CD8-positive, alpha-beta memory T cell (primary cell): ENCODE results near the gene GMPPB. TPM values are rescaled to one million over a fixed set of nuclear protein-coding genes. Genes with fewer than 3 reads are reported as not detected.

Experiments
- CTCF ChIA-PET: fragments of 350-600 bp; sonication (Branson Sonifier 250); formaldehyde crosslinking; loops from one replicate; lab custom pipeline; 2021; ENCODE audit warnings: antibody characterized with exemption; lab: Charles Lee
- POLR2A ChIA-PET: fragments of 350-600 bp; sonication (Branson Sonifier 250); formaldehyde crosslinking; loops from one replicate; lab custom pipeline; 2021; ENCODE audit warnings: antibody characterized with exemption; lab: Charles Lee
- DNase-seq, 5 donors: peaks; one replicate each; pipeline versions ENCODE4 v3.0.0 to v3.0.0-alpha.2; 2020 to 2022; ENCODE audit warnings: mixed read lengths in 1 of 5
- H3K27ac ChIP-seq: one replicate; pipeline ENCODE4 v1.7.0; 2013; ENCODE audit warnings: low read depth, mild to moderate bottlenecking, low read length, moderate library complexity
- H3K27me3 ChIP-seq: 2 replicates; pipeline ENCODE4 v1.7.0; 2013; ENCODE audit warnings: low read length, mild to moderate bottlenecking; ENCODE audit not compliant: insufficient read depth, poor library complexity, severe bottlenecking
- H3K36me3 ChIP-seq: 2 replicates; pipeline ENCODE4 v1.7.0; 2013; ENCODE audit warnings: mild to moderate bottlenecking, low read length, moderate library complexity; ENCODE audit not compliant: insufficient read depth
- H3K4me1 ChIP-seq: 2 replicates; pipeline ENCODE4 v1.7.0; 2013; ENCODE audit warnings: mild to moderate bottlenecking, low read length, moderate library complexity; ENCODE audit not compliant: insufficient read depth
- H3K4me3 ChIP-seq: 2 replicates; pipeline ENCODE4 v1.7.0; 2013; ENCODE audit warnings: mild to moderate bottlenecking, low read length
- H3K9me3 ChIP-seq: 2 replicates; pipeline ENCODE4 v1.7.0; 2013; ENCODE audit warnings: mild to moderate bottlenecking, low read length
- H3K27ac Mint-ChIP-seq, 8 donors: one replicate each; pipeline ENCODE4 v1.8.0; 2020 to 2021; ENCODE audit warnings: mixed read lengths in 8 of 8, mild to moderate bottlenecking in 6 of 8, inconsistent platforms in 3 of 8, moderate library complexity in 3 of 8
- H3K27me3 Mint-ChIP-seq, 2 donors: one replicate each; pipeline ENCODE4 v1.8.0; 2020 to 2021; ENCODE audit warnings: mixed read lengths in 2 of 2, mild to moderate bottlenecking in 1 of 2, moderate library complexity in 1 of 2
- H3K36me3 Mint-ChIP-seq, 3 donors: one replicate each; pipeline ENCODE4 v1.8.0; 2020 to 2021; ENCODE audit warnings: mixed read lengths in 3 of 3, inconsistent platforms in 1 of 3, mild to moderate bottlenecking in 1 of 3
- H3K4me1 Mint-ChIP-seq, 3 donors: one replicate each; pipeline ENCODE4 v1.8.0; 2020 to 2021; ENCODE audit warnings: mixed read lengths in 3 of 3, inconsistent platforms in 1 of 3, mild to moderate bottlenecking in 1 of 3
- H3K4me3 Mint-ChIP-seq, 7 donors: one replicate each; pipeline ENCODE4 v1.8.0; 2020 to 2021; ENCODE audit warnings: mixed read lengths in 7 of 7, mild to moderate bottlenecking in 6 of 7, moderate library complexity in 4 of 7, inconsistent platforms in 2 of 7
- H3K9me3 Mint-ChIP-seq, 5 donors: one replicate each; pipeline ENCODE4 v1.8.0; 2020 to 2022; ENCODE audit warnings: mixed read lengths in 5 of 5, mild to moderate bottlenecking in 3 of 5, moderate library complexity in 2 of 5, inconsistent platforms in 1 of 5
- polyA plus RNA-seq: library from polyadenylated mRNA; unstranded; fragments of 300-500 nt; fragmentation: Illumina TruSeq; gene quantifications from one replicate; pipeline ENCODE4 v1.2.3, GENCODE V29; 2021
- total RNA-seq, 2 experiments: library from RNA; stranded (reverse); gene quantifications; one replicate each; pipeline ENCODE4 v1.2.3, GENCODE V29; 2021

The GMPPB gene
- total and polyA plus RNA-seq, 3 experiments from 2014 or later, result 24.6 to 53.8 (median 52.6) TPM

DNA sequence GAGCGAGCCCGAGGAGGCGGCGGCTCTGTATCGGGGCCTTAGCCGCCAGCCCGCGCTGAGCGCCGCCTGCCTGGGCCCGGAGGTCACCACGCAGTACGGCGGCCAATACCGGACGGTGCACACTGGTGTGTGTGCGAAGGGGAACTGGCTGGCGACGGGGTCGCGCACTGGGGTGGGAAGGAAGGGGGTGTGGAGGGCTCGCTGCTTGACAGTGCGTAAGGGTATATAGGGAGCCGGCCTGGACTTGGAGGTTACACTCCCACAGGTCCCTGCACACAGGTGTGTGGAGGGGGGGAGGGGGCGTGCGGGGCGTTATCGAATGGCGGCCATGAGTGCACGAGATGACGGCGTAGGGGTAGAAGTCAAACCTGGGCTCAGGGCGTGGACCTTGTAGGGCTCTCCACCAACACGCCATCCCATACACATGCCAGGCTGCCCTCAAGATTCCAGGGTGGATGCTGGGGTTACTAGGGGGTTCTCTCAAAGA is 49.2 kb downstream of the GMPPB start:
- Mint-ChIP-seq H3K27me3 (no peaks in the 10 kb centered on the region), H3K36me3 (peaks cover 3 to 50% (median 4%) of the 10 kb centered on the region in 3 donors), H3K4me1 (peaks cover 30 to 50% (median 38%) of the 10 kb centered on the region in 3 donors), H3K4me3 (peak overlapping the region; percentile 93 to 99 (median 94)), H3K9me3 (no peaks in the 10 kb centered on the region), H3K27ac (peak overlapping the region; percentile 9 to 97 (median 76))
- Histone ChIP-seq H3K4me3 (peak overlapping the region; percentile 84), H3K27ac (peak overlapping the region; percentile 80), H3K4me1 (peaks cover 29% of the 10 kb centered on the region), H3K9me3 (no peaks in the 10 kb centered on the region), H3K36me3 (peaks cover 41% of the 10 kb centered on the region), H3K27me3 (no peaks in the 10 kb centered on the region)
- ChIA-PET POLR2A (no interaction called here), CTCF (interaction anchor here (4.3 kb wide), 1 partner anchor 135 kb away, joined by 21 read pairs; no protein-coding TSS in a partner anchor)
- DNase-seq, result peak in 1 of 5 donors; percentile 63

DNA sequence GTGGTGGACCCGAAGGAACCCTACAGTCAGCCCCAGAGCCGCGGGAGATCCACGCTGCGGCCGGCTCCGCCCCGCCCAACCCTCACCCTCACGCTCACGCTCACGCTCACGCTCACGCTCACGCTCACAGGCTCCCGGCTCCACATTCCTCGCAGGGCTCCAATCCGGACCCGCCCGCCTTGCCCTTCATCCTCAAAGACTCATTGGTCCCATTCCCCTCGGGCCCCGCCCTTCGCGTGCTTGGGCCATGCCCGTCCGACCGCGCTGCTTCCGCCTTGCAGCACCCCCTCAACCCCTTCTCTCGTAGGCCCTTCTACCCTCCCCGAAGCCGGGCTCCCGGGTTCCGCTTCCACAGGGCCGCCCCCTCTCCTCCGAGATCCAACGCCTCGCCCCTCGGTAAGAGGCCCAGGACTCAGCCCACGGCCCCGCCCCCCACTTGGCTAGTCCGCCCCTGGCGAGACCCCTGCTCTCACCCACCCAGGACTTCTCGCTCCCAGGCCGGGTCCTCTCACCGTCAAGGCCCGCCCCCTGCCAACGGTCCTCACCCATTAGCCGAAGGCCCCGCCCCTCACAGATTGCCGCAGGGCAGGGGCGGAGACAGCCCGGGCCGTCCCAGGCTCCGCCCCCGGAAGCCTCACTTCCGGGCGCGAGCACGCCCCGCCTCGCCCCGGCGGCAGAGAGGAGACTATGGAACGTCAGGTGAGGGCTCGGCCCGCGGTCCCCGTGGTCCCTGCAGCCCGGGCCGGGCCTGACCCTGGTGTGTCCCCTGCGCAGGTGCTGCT is 49.8 kb downstream of the GMPPB start, which contains the start of gene APEH:
TSS of gene APEH (plus strand) at position 637 of the 782 bp plus-strand sequence. CDS start at position 688, 51 bp downstream.
- no peaks in the 10 kb centered on the region for H3K9me3 ChIP-seq
- peak within 1 kb of the TSS; percentile 93 to 99 (median 94) for H3K4me3 Mint-ChIP-seq
- peak within 1 kb of the TSS; percentile 84 for H3K4me3 ChIP-seq
- H3K27ac Mint-ChIP-seq, result peak within 1 kb of the TSS; percentile 94 to 99 (median 96)
- H3K27ac ChIP-seq, result peak within 1 kb of the TSS; percentile 80
- peaks cover 29% of the 10 kb centered on the region for H3K4me1 ChIP-seq
- H3K9me3 Mint-ChIP-seq, result no peaks in the 10 kb centered on the region
- ChIA-PET POLR2A (interaction anchor here (3.3 kb wide), 1 partner anchor 134 kb away, joined by 28 read pairs; no protein-coding TSS in a partner anchor), CTCF (interaction anchor here (0.7 to 4.3 kb wide), 3 partner anchors 119 to 136 kb away, joined by 3 to 185 read pairs (median 21); partner anchors contain the start of gene BSN)
- no peaks in the 10 kb centered on the region for H3K27me3 ChIP-seq
- peaks cover 35% of the 10 kb centered on the region for H3K36me3 ChIP-seq
- peaks cover 30 to 50% (median 38%) of the 10 kb centered on the region in 3 donors for H3K4me1 Mint-ChIP-seq
- H3K27me3 Mint-ChIP-seq, result no peaks in the 10 kb centered on the region
- peaks cover 3 to 44% (median 4%) of the 10 kb centered on the region in 3 donors for H3K36me3 Mint-ChIP-seq
- peak; percentile 94 to 99 (median 96) for DNase-seq

DNA sequence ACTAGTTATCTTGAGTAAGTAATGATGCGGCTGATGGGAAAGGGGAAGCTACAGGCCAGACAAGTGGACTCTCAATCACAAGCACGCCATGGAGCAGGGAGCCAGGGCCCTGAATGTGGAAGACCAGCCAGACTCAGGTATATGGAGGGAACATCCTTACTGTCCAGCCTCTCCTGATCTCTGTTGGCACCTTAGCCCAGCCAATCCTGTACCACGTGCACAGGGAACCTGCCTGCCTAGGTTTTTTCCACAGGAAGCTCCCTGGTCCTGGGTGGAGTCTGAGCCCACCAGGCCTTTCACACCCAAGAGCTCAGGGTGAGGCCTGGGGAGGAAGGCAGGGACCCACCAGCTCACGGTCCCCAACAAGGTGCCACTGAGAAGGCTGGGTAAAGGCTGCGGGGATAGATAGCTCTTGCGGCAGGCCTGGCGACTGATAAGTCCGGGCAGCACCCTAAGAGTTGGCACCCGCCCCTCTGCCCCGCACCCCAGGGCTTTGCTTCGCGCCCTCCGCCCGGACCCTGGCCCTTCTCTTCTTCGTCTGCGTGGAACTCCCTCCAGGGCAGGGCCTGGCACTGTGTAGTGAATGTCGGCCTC is 50.5 kb downstream of the GMPPB start:
- ChIA-PET POLR2A (interaction anchor here (0.7 to 3.3 kb wide), 2 partner anchors 133 to 774 kb away, joined by 3 to 28 read pairs; no protein-coding TSS in a partner anchor), CTCF (interaction anchor here (0.7 to 3.3 kb wide), 3 partner anchors 119 to 202 kb away, joined by 3 to 185 read pairs (median 3); partner anchors contain the start of gene BSN)
- no peaks in the 10 kb centered on the region for H3K27me3 Mint-ChIP-seq
- Histone ChIP-seq H3K9me3 (no peaks in the 10 kb centered on the region), H3K27me3 (no peaks in the 10 kb centered on the region), H3K36me3 (peaks cover 28% of the 10 kb centered on the region), H3K27ac (peak overlapping the region; percentile 80), H3K4me1 (peaks cover 29% of the 10 kb centered on the region), H3K4me3 (peak overlapping the region; percentile 84)
- H3K4me1 Mint-ChIP-seq, result peaks cover 30 to 50% (median 37%) of the 10 kb centered on the region in 3 donors
- DNase-seq, result peak in 1 of 5 donors; percentile 6
- no peaks in the 10 kb centered on the region for H3K9me3 Mint-ChIP-seq
- peak overlapping the region; percentile 93 to 99 (median 94) for H3K4me3 Mint-ChIP-seq
- H3K27ac Mint-ChIP-seq, result peak overlapping the region; percentile 94 to 99 (median 96)
- H3K36me3 Mint-ChIP-seq, result peaks cover 2 to 38% (median 3%) of the 10 kb centered on the region in 3 donors

DNA sequence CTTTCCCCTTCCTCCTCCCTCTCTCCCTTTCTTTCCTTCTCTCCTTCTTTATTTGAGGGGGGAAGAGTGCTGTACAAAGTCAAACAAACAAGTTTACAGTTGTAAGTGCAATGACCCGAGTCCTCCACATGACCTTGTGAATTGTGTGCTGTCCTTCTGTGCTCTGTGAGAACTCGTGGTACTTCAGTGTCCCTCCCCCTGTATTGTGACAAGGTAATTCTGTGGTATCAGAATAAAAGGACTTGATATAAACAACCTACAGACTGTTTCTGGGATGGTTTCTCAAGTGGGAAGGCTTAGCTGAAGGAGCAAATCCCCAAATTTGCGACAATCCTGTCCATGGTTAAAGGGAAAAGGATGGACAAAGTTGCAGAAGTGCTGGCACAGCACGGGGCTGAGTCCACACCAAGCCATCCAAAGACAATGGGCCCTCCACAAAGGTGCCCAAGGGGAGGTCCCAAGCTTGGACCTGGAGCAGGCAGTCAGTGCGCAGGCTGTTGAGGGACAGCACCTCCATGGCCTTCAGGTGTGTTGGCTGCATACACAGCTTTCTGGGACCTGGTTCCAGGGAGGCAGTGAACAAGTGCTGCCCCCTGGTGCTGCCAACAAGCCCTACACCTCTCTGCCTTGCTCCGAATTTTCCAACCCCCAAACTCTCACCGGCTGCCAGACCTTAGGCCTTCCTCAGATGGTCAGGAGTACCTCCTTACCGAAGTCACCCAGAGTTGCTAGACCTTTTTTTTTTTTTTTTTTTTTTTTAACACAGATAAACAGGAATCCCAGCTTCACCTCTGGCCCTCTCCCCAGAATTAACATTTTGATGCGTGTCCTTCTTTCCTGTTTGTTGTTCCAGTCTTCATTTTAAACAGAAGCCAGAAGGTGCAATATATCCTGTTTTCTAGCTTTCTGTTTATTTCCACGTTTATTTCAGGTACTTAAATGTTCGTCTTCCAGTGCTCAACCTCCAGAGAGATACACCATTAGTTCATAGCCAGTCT is 52.2 kb downstream of the GMPPB start:
- H3K9me3 ChIP-seq, result no peaks in the 10 kb centered on the region
- ChIA-PET POLR2A (interaction anchor here (3.3 kb wide), 1 partner anchor 132 kb away, joined by 28 read pairs; no protein-coding TSS in a partner anchor), CTCF (interaction anchor here (0.7 to 3.3 kb wide), 13 partner anchors 8 to 142 kb away, joined by 3 to 185 read pairs (median 4); partner anchors contain the start of genes AMIGO3 and BSN)
- Mint-ChIP-seq H3K4me3 (peak overlapping the region; percentile 70 to 81 (median 73)), H3K9me3 (no peaks in the 10 kb centered on the region), H3K36me3 (peaks cover 0 to 22% (median 2%) of the 10 kb centered on the region in 3 donors), H3K27me3 (no peaks in the 10 kb centered on the region), H3K4me1 (peaks cover 29 to 41% (median 34%) of the 10 kb centered on the region in 3 donors), H3K27ac (peak overlapping the region; percentile 12 to 97 (median 72))
- H3K4me3 ChIP-seq, result no peak overlapping the region
- peaks cover 27% of the 10 kb centered on the region for H3K4me1 ChIP-seq
- H3K36me3 ChIP-seq, result peaks cover 12% of the 10 kb centered on the region
- peak; percentile 56 to 80 (median 63) for DNase-seq
- no peak overlapping the region for H3K27ac ChIP-seq
- no peaks in the 10 kb centered on the region for H3K27me3 ChIP-seq

DNA sequence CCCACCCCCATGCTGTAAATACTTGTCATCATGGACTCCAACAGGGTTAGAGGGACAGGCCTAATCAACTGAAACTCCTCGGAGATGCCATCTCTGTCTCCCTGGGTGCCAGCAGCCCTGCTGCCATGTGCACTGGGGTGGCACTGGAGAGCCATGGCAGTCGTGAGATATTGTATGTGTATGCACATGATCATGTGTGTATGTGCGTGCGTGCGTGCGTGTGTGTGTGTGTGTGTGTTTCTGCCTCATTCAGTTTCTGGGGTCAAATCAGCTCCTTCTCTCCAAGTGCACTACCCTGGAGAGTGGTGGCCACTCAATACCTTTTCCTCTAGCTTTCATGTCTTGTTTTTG is 52.8 kb downstream of the GMPPB start:
- Histone ChIP-seq H3K36me3 (peaks cover 5% of the 10 kb centered on the region), H3K4me1 (peaks cover 21% of the 10 kb centered on the region), H3K27me3 (no peaks in the 10 kb centered on the region), H3K9me3 (no peaks in the 10 kb centered on the region), H3K27ac (no peak overlapping the region), H3K4me3 (no peak overlapping the region)
- ChIA-PET CTCF (interaction anchor here (0.8 to 3.3 kb wide), 10 partner anchors 48 to 141 kb away, joined by 3 to 185 read pairs (median 4); partner anchors contain the start of genes AMIGO3 and BSN), POLR2A (interaction anchor here (3.3 kb wide), 1 partner anchor 131 kb away, joined by 28 read pairs; no protein-coding TSS in a partner anchor)
- Mint-ChIP-seq H3K27ac (peak overlapping the region in 1 of 8 donors; percentile 43), H3K27me3 (no peaks in the 10 kb centered on the region), H3K9me3 (no peaks in the 10 kb centered on the region), H3K36me3 (peaks cover 0 to 15% (median 0%) of the 10 kb centered on the region in 3 donors), H3K4me1 (peaks cover 26 to 35% (median 29%) of the 10 kb centered on the region in 3 donors), H3K4me3 (no peak overlapping the region)
- no peak for DNase-seq
